H1 (cell line): ENCODE results near the gene DCAF15. TPM values are rescaled to one million over a fixed set of nuclear protein-coding genes. Genes with fewer than 3 reads are reported as not detected.

Experiments used
- CTCF ChIA-PET: fragments of 300-600 bp; sonication (Branson Sonifier 250); formaldehyde crosslinking; loops from one replicate; lab custom pipeline; 2021; ENCODE audit not compliant: partially characterized antibody; lab: Charles Lee
- POLR2A ChIA-PET: fragments of 300-600 bp; sonication (Branson Sonifier 250); formaldehyde crosslinking; loops from one replicate; lab custom pipeline; 2021; ENCODE audit warnings: inconsistent platforms; ENCODE audit not compliant: partially characterized antibody; lab: Charles Lee
- DNase-seq, 2 experiments: peaks; one replicate each; pipeline versions ENCODE4 v3.0.0 to v3.0.0-alpha.2; 2010 to 2022; ENCODE audit warnings: low spot score in 2 of 2, low read depth in 1 of 2, mixed read lengths in 1 of 2
- FAIRE-seq: peaks from 2 replicates; lab custom pipeline; 2011; peaks lifted over from hg19 to GRCh38; lab: Jason Lieb, UNC
- H2AFZ ChIP-seq: 2 replicates; pipeline ENCODE4 v1.8.1; 2012; ENCODE audit warnings: low read length, inconsistent platforms
- H2AK5ac ChIP-seq: 2 replicates; pipeline ENCODE4 v1.6.1; 2013; ENCODE audit warnings: low read depth, low read length
- H2BK120ac ChIP-seq: replicated peaks from 2 replicates; pipeline ENCODE3; 2013; ENCODE audit warnings: low read depth, low read length, inconsistent platforms
- H2BK12ac ChIP-seq: 2 replicates; pipeline ENCODE4 v1.6.1; 2013; ENCODE audit warnings: low read depth, low read length
- H2BK15ac ChIP-seq: 2 replicates; pipeline ENCODE4 v1.6.1; 2013; ENCODE audit warnings: low read length
- H2BK20ac ChIP-seq: 2 replicates; pipeline ENCODE4 v1.6.1; 2013; ENCODE audit warnings: low read length
- H2BK5ac ChIP-seq: 2 replicates; pipeline ENCODE4 v1.6.1; 2013; ENCODE audit warnings: low read depth, low read length
- H3K14ac ChIP-seq: 2 replicates; pipeline ENCODE4 v1.6.1; 2013; ENCODE audit warnings: inconsistent platforms; ENCODE audit not compliant: insufficient read length
- H3K18ac ChIP-seq: 2 replicates; pipeline ENCODE4 v1.6.1; 2013; ENCODE audit warnings: low read length; ENCODE audit errors: extremely low read depth
- H3K23ac ChIP-seq: 2 replicates; pipeline ENCODE4 v1.6.1; 2013; ENCODE audit warnings: inconsistent platforms; ENCODE audit not compliant: insufficient read length
- H3K23me2 ChIP-seq: 2 replicates; pipeline ENCODE4 v1.6.1; 2013; ENCODE audit warnings: low read depth, low read length
- H3K27ac ChIP-seq: 2 replicates; pipeline ENCODE4 v1.6.1; 2011; ENCODE audit warnings: low read depth, low read length, inconsistent platforms
- H3K27me3 ChIP-seq, 4 experiments: replicated peaks in 1 of 4; 1 replicate in 1 of 4; 2 replicates in 3 of 4; pipeline versions ENCODE4 v1.6.1 to v1.8.1; 2011 to 2013; ENCODE audit warnings: low read length in 3 of 4, mild to moderate bottlenecking in 3 of 4, inconsistent platforms in 2 of 4, mixed read lengths in 2 of 4, moderate library complexity in 1 of 4; ENCODE audit not compliant: control insufficient read depth in 3 of 4, insufficient read depth in 3 of 4; ENCODE audit errors: extremely low read depth in 1 of 4
- H3K36me3 ChIP-seq, 4 experiments: 2 replicates each; pipeline versions ENCODE4 v1.6.1 to v1.8.1; 2011 to 2013; ENCODE audit warnings: mild to moderate bottlenecking in 4 of 4, low read length in 3 of 4, moderate library complexity in 2 of 4, control low read depth in 1 of 4, inconsistent platforms in 1 of 4; ENCODE audit not compliant: insufficient read depth in 4 of 4, control insufficient read depth in 2 of 4
- H3K4ac ChIP-seq: replicated peaks from 2 replicates; pipeline ENCODE3; 2013; ENCODE audit warnings: low read length, low read depth, mixed read lengths, inconsistent platforms; ENCODE audit not compliant: insufficient read length
- H3K4me1 ChIP-seq, 4 experiments: replicated peaks in 1 of 4; 1 replicate in 1 of 4; 2 replicates in 3 of 4; pipeline versions ENCODE4 v1.6.1 to v1.8.1; 2011 to 2013; ENCODE audit warnings: low read length in 3 of 4, inconsistent platforms in 2 of 4, mixed read lengths in 1 of 4; ENCODE audit not compliant: insufficient read depth in 4 of 4, control insufficient read depth in 3 of 4
- H3K4me2 ChIP-seq, 2 experiments: 2 replicates each; pipeline versions ENCODE4 v1.6.1 to v1.8.1; 2011 to 2013; ENCODE audit warnings: low read depth in 2 of 2, low read length in 2 of 2, control low read depth in 1 of 2, inconsistent platforms in 1 of 2, mild to moderate bottlenecking in 1 of 2; ENCODE audit not compliant: insufficient read depth in 1 of 2
- H3K4me3 ChIP-seq, 4 experiments: fragments of 200-600, 300-600 bp in 1 of 4; sonication (generic), shearing (Covaris generic), sonication (Bioruptor Twin) in 1 of 4; 2 replicates each; pipeline versions ENCODE4 v1.5.1 to v1.8.1; 2011 to 2016; ENCODE audit warnings: low read length in 4 of 4, low read depth in 3 of 4, control low read depth in 2 of 4, inconsistent platforms in 2 of 4, mild to moderate bottlenecking in 2 of 4, mixed read lengths in 1 of 4, moderate library complexity in 1 of 4; ENCODE audit not compliant: insufficient read depth in 2 of 4; ENCODE audit errors: extremely low read depth in 1 of 4
- H3K56ac ChIP-seq: replicated peaks from 2 replicates; pipeline ENCODE3; 2013; ENCODE audit warnings: low read depth, mild to moderate bottlenecking, mixed read lengths, low read length, inconsistent platforms; ENCODE audit not compliant: insufficient read length
- H3K79me1 ChIP-seq: 2 replicates; pipeline ENCODE4 v1.6.1; 2013; ENCODE audit warnings: low read depth, low read length, control low read depth
- H3K79me2 ChIP-seq, 2 experiments: 2 replicates each; pipeline versions ENCODE4 v1.6.1 to v1.8.1; 2012 to 2013; ENCODE audit warnings: low read length in 2 of 2, mild to moderate bottlenecking in 2 of 2, inconsistent platforms in 1 of 2; ENCODE audit not compliant: insufficient read depth in 2 of 2, control insufficient read depth in 1 of 2
- H3K9ac ChIP-seq, 4 experiments: replicated peaks in 1 of 4; 1 replicate in 1 of 4; 2 replicates in 3 of 4; pipeline versions ENCODE4 v1.6.1 to v1.8.1; 2011 to 2013; ENCODE audit warnings: low read depth in 3 of 4, low read length in 3 of 4, control low read depth in 2 of 4, mild to moderate bottlenecking in 2 of 4, moderate library complexity in 2 of 4, inconsistent platforms in 1 of 4; ENCODE audit errors: extremely low read depth in 1 of 4
- H3K9me3 ChIP-seq, 2 experiments: 2 replicates each; pipeline versions ENCODE4 v1.6.1 to v1.8.1; 2012 to 2013; ENCODE audit warnings: mild to moderate bottlenecking in 2 of 2, moderate library complexity in 2 of 2, control low read depth in 1 of 2, inconsistent platforms in 1 of 2, low read depth in 1 of 2, low read length in 1 of 2, mixed read lengths in 1 of 2; ENCODE audit not compliant: insufficient read depth in 2 of 2
- H4K20me1 ChIP-seq, 2 experiments: replicated peaks in 1 of 2; 2 replicates each; pipeline versions ENCODE3 to v1.8.1; 2011 to 2013; ENCODE audit warnings: inconsistent platforms in 2 of 2, low read length in 2 of 2, mild to moderate bottlenecking in 1 of 2; ENCODE audit not compliant: insufficient read depth in 2 of 2, control insufficient read depth in 1 of 2
- H4K5ac ChIP-seq: 2 replicates; pipeline ENCODE4 v1.6.1; 2013; ENCODE audit warnings: low read length, low read depth, mixed read lengths, inconsistent platforms; ENCODE audit not compliant: insufficient read length
- H4K8ac ChIP-seq: 2 replicates; pipeline ENCODE4 v1.8.0; 2013; ENCODE audit warnings: mild to moderate bottlenecking, moderate library complexity, low read length, inconsistent platforms; ENCODE audit not compliant: insufficient read depth; ENCODE audit errors: extremely low read depth
- H4K91ac ChIP-seq: replicated peaks from 2 replicates; pipeline ENCODE3; 2013; ENCODE audit warnings: low read length, mixed read lengths, inconsistent platforms; ENCODE audit not compliant: insufficient read length
- BRCA1 ChIP-seq: IDR thresholded peaks from 2 replicates; pipeline ENCODE4 v1.6.1; 2012; ENCODE audit warnings: low read depth, low read length, improper control_type of control experiment
- CBX8 ChIP-seq: fragments of 300-800, 300-1000 bp; sonication (generic); IDR thresholded peaks from 2 replicates; pipeline ENCODE4 v1.7.1; 2016; ENCODE audit warnings: low read depth, low read length, borderline replicate concordance
- CEBPB ChIP-seq: IDR thresholded peaks from 2 replicates; pipeline ENCODE4 v1.6.1; 2012; ENCODE audit warnings: low read depth, low read length
- HDAC6 ChIP-seq: IDR thresholded peaks from one replicate; pipeline ENCODE4 v1.7.1; 2012; ENCODE audit warnings: low read depth, mild to moderate bottlenecking, inconsistent platforms, low read length, moderate library complexity
- JUND ChIP-seq: IDR thresholded peaks from 2 replicates; pipeline ENCODE4 v1.6.1; 2011; ENCODE audit warnings: mild to moderate bottlenecking, improper control_type of control experiment, low read length
- KDM4A ChIP-seq: IDR thresholded peaks from one replicate; pipeline ENCODE4 v1.7.1; 2012; ENCODE audit warnings: low read depth, mild to moderate bottlenecking, moderate library complexity, low read length, inconsistent platforms; ENCODE audit not compliant: severe bottlenecking
- KDM5A ChIP-seq: fragments of 200-600 bp; IDR thresholded peaks from 2 replicates; pipeline ENCODE4 v1.7.1; 2012; ENCODE audit warnings: mild to moderate bottlenecking, low read length, inconsistent platforms, mixed read lengths
- NANOG ChIP-seq: IDR thresholded peaks from 2 replicates; pipeline ENCODE4 v1.6.1; 2011; ENCODE audit warnings: low read length, low read depth, mild to moderate bottlenecking, inconsistent platforms; ENCODE audit not compliant: insufficient read depth, poor library complexity, severe bottlenecking
- POLR2AphosphoS5 ChIP-seq: IDR thresholded peaks from 2 replicates; pipeline ENCODE4 v1.6.1; 2011; ENCODE audit warnings: low read depth, low read length
- RFX5 ChIP-seq: IDR thresholded peaks from 2 replicates; pipeline ENCODE4 v1.6.1; 2011; ENCODE audit warnings: low read depth, low read length, improper control_type of control experiment, borderline replicate concordance
- SAP30 ChIP-seq: fragments of 300-600 bp; sonication (generic); IDR thresholded peaks from 2 replicates; pipeline ENCODE4 v1.7.1; 2012; ENCODE audit warnings: low read length, moderate library complexity, mild to moderate bottlenecking, inconsistent platforms; ENCODE audit not compliant: insufficient read depth, insufficient replicate concordance
- SUZ12 ChIP-seq: fragments of 200-600 bp; sonication (generic); IDR thresholded peaks from 2 replicates; pipeline ENCODE4 v1.6.1; 2012; ENCODE audit warnings: mild to moderate bottlenecking, inconsistent platforms, low read length, moderate library complexity, mixed read lengths
- TAF7 ChIP-seq: optimal IDR thresholded peaks from 2 replicates; pipeline ENCODE3; 2011; ENCODE audit warnings: low read depth, mild to moderate bottlenecking, inconsistent platforms, low read length, moderate library complexity, borderline replicate concordance
- TBP ChIP-seq: IDR thresholded peaks from 2 replicates; pipeline ENCODE4 v1.6.1; 2011; ENCODE audit warnings: low read depth, low read length, improper control_type of control experiment
- YY1 ChIP-seq: IDR thresholded peaks from 2 replicates; pipeline ENCODE4 v1.6.1; 2011; ENCODE audit warnings: low read depth, mild to moderate bottlenecking, low read length
- WGBS, 2 experiments: shearing (Covaris generic) in 1 of 2; methylation state at CpG; one replicate each; pipeline versions ENCODE4 v1.1.6 to v1.1.7; 2013 to 2015; ENCODE audit warnings: low lambda C conversion rate in 2 of 2, mixed read lengths in 2 of 2, inconsistent platforms in 1 of 2, low coverage in 1 of 2, missing lambda C conversion rate in 1 of 2; ENCODE audit not compliant: insufficient replicate concordance in 2 of 2, insufficient coverage in 1 of 2, insufficient read length in 1 of 2; ENCODE audit errors: extremely low coverage in 1 of 2, missing lambda C conversion rate in 1 of 2; 5-methylcytosine and 5-hydroxymethylcytosine counted together
- polyA plus RNA-seq, 7 experiments: library from polyadenylated mRNA; depleted of rRNA in 3 of 7; stranded (reverse) in 5 of 7; unstranded in 2 of 7; fragments of >200 nt in 5 of 7; fragments of 200-250 nt in 2 of 7; gene quantifications; 1 replicate in 5 of 7; 2 replicates in 1 of 7; 4 replicates in 1 of 7; pipeline versions ENCODE4 v1.2.1 to v1.2.3, GENCODE V29; 2011 to 2013; ENCODE audit warnings: missing spikeins in 2 of 7, mixed read lengths in 2 of 7
- total RNA-seq: library from RNA; stranded (reverse); fragmentation: NEBNext Ultra II Directional; extraction: Animal tissue kit (Norgen Biotek cat#: 25700); gene quantifications from 2 replicates; pipeline ENCODE4 v1.2.1, GENCODE V29; 2021

Gene DCAF15
- total and polyA plus RNA-seq, 2 of the 8 experiments (the other 6 are each of a cell fraction or from before 2014, with no cell fraction given) = 68.7 to 80.8 TPM

DNA sequence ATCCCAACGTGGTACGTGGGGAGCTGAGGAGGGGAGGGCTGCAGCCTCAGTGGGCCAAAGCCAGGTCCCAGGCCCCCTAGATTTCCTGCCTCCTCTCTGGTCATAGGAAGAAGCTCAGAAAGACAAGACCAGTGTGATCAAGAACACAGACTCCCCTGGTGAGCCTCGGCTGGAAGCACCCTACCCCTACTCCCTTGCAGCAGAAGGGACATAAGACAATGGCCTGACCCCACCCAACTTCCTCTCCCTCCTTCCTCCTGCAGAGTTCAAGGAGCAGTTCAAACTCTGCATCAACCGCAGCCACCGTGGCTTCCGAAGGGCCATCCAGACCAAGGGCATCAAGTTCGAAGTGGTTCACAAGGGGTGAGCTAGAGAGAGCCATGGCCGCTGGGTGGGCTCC lies 25.6 kb upstream of the DCAF15 start:
- Histone ChIP-seq H2BK12ac (no peak overlapping the region), H3K4me3 (no peak overlapping the region), H3K56ac (no peak overlapping the region), H2BK20ac (no peak overlapping the region), H3K9me3 (no peaks in the 10 kb centered on the region), H3K36me3 (peaks cover 4 to 38% (median 25%) of the 10 kb centered on the region in 4 experiments; a peak in 7 of 8 replicates), H3K27me3 (no peaks in the 10 kb centered on the region), H3K18ac (no peak overlapping the region), H3K4me2 (no peak overlapping the region), H3K79me2 (no peaks in the 10 kb centered on the region), H4K8ac (no peak overlapping the region; the same call in 1 of the 2 replicates), H2BK15ac (no peak overlapping the region), H3K4me1 (peaks cover 0 to 5% (median 0%) of the 10 kb centered on the region in 4 experiments; a peak in 2 of 7 replicates), H4K20me1 (no peaks in the 10 kb centered on the region), H3K14ac (no peak overlapping the region), H3K23ac (no peak overlapping the region), H3K27ac (no peak overlapping the region), H2BK120ac (no peak overlapping the region), H2BK5ac (no peak overlapping the region), H2AK5ac (no peak overlapping the region), H4K5ac (no peak overlapping the region), H3K9ac (no peak overlapping the region), H3K79me1 (no peaks in the 10 kb centered on the region), H4K91ac (no peak overlapping the region), H3K23me2 (no peaks in the 10 kb centered on the region), H3K4ac (no peak overlapping the region), H2AFZ (no peak overlapping the region)
- CTCF ChIA-PET = interaction anchor here (0.8 to 1.0 kb wide), 5 partner anchors 9 to 122 kb away, joined by 3 to 4 read pairs (median 3); no protein-coding TSS in a partner anchor
- FAIRE-seq (no peak), DNase-seq (no peak)
- WGBS, 2 experiments = 95% methylated on average over 8 of the region's 8 CpGs; no CpG with 5 or more reads in 1 of the 2 experiments
- POLR2A ChIA-PET = interaction anchor here (1.1 to 1.4 kb wide), 2 partner anchors 9 to 28 kb away, joined by 3 read pairs; no protein-coding TSS in a partner anchor
- no peak for TF ChIP-seq KDM5A
- TF ChIP-seq CBX8 = no peak
- no peak for TF ChIP-seq BRCA1
- TF ChIP-seq NANOG = no peak
- no peak for TF ChIP-seq SAP30
- TF ChIP-seq YY1 = no peak
- no peak for TF ChIP-seq SUZ12
- no peak for TF ChIP-seq JUND
- TF ChIP-seq TAF7 = no peak
- TF ChIP-seq CEBPB = no peak
- no peak for TF ChIP-seq HDAC6
- TF ChIP-seq RFX5 = no peak
- no peak for TF ChIP-seq POLR2AphosphoS5
- no peak for TF ChIP-seq KDM4A
- no peak for TF ChIP-seq TBP
